ENCODE measurements around the gene LRP3. TPM values are rescaled to one million over a fixed set of nuclear protein-coding genes. Genes with fewer than 3 reads are reported as not detected.

Gene LRP3
- total RNA-seq, 1 experiment from 2014 or later = 29.0 TPM

GRCh38 chr19:33226550-33227241 lies 32.6 kb downstream of the LRP3 start:
- intact Hi-C loops (cut with micrococcal nuclease) = no loop called here
- Histone ChIP-seq H3K9me2 (ENCODE audit: insufficient read depth) (no peaks in the 10 kb centered on the region), H2AFZ (ENCODE audit: low read depth, low read length, poor library complexity, severe bottlenecking) (no peak overlapping the region), H3K79me2 (ENCODE audit: insufficient read depth, low read length) (no peaks in the 10 kb centered on the region), H3K9ac (ENCODE audit: low read length) (no peak overlapping the region), H4K20me1 (ENCODE audit: insufficient read depth) (no peaks in the 10 kb centered on the region), H3K4me2 (ENCODE audit: low read length) (peak overlapping the region; percentile 60), H3K9me3 (ENCODE audit: control insufficient read depth in 1 of 2, insufficient read depth in 1 of 2, low read depth in 1 of 2, low read length in 2 of 2) (no peaks in the 10 kb centered on the region; a peak in 1 of 4 replicates), H3K27me3 (ENCODE audit: insufficient read depth, low read length) (no peaks in the 10 kb centered on the region), H3K27ac (ENCODE audit: low read depth, low read length) (no peak overlapping the region; the same call in 1 of the 2 replicates), H3K4me3 (replicated peaks in 1 of 2; ENCODE audit: low read depth in 1 of 2, low read length in 2 of 2) (peak overlapping the region; percentile 8 to 9; a peak in 1 of 4 replicates), H3K4me1 (ENCODE audit: control insufficient read depth in 1 of 2, insufficient read depth in 2 of 2, low read length in 2 of 2) (peaks cover 0 to 12% of the 10 kb centered on the region in 2 experiments; a peak in 2 of 4 replicates), H3K36me3 (ENCODE audit: control insufficient read depth in 1 of 2, insufficient read depth in 2 of 2, low read length in 2 of 2) (no peaks in the 10 kb centered on the region)
- ChIA-PET RAD21 (ENCODE audit: low non-redundant PET in 1 of 2, low total read pairs in 2 of 2, uncharacterized antibody in 2 of 2, unreplicated experiment in 2 of 2) (no interaction called here), CTCF (interaction anchor here (1.0 to 1.1 kb wide), 3 partner anchors 9 to 50 kb away, joined by 3 to 4 read pairs (median 3); no protein-coding TSS in a partner anchor), POLR2A (no interaction called here)
- ATAC-seq (peak; percentile 88), DNase-seq (ENCODE audit: low read depth, low spot score) (no peak)
- BruUV-seq (replicated peaks) = no TSS peak
- TF ChIP-seq EZH2 (IDR thresholded peaks at IDR 0.05) (no peak), POLR2AphosphoS5 (IDR thresholded peaks at IDR 0.05; ENCODE audit: low read depth, low read length) (no peak), ZNF274 (IDR thresholded peaks at IDR 0.05; ENCODE audit: low read depth, low read length) (no peak), JUND (IDR thresholded peaks at IDR 0.05) (no peak), ZBTB33 (IDR thresholded peaks at IDR 0.05; ENCODE audit: extremely low read depth, insufficient replicate concordance, low read length) (no peak), SIN3A (IDR thresholded peaks at IDR 0.05; ENCODE audit: low read depth) (no peak), EZH2phosphoT487 (IDR thresholded peaks at IDR 0.05; ENCODE audit: borderline replicate concordance) (no peak), EGR1 (IDR thresholded peaks at IDR 0.05; ENCODE audit: low read depth) (no peak), CTCF (IDR thresholded peaks at IDR 0.05 in 2 of 3, conservative IDR thresholded peaks at IDR 0.05 in 1 of 3; ENCODE audit: borderline replicate concordance in 1 of 3, insufficient read depth in 1 of 3, low read depth in 2 of 3, low read length in 2 of 3) (no peak), ZFX (IDR thresholded peaks at IDR 0.05) (no peak), ATF3 (IDR thresholded peaks at IDR 0.05) (no peak), TCF7L2 (IDR thresholded peaks at IDR 0.05; ENCODE audit: borderline replicate concordance, extremely low read depth, insufficient read depth, insufficient read length) (no peak), SP1 (IDR thresholded peaks at IDR 0.05; ENCODE audit: low read depth) (no peak), REST (IDR thresholded peaks at IDR 0.05; ENCODE audit: low read depth) (no peak), POLR2A (IDR thresholded peaks at IDR 0.05; ENCODE audit: borderline replicate concordance, extremely low read depth, insufficient read depth, insufficient read length) (no peak), CBX3 (IDR thresholded peaks at IDR 0.05; ENCODE audit: low read depth) (no peak)

All from HCT116 (cell line).